Measurements from ENCODE around the gene RASSF7. TPM values are rescaled to one million over a fixed set of nuclear protein-coding genes. Genes with fewer than 3 reads are reported as not detected.
A peak's percentile ranks its signal among the peaks of the same experiment; 100 is the strongest.

Gene RASSF7
- total and polyA plus RNA-seq, 2 of the 8 experiments (the other 6 are each of a cell fraction or from before 2014, with no cell fraction given), result 22.3 to 43.9 TPM

DNA sequence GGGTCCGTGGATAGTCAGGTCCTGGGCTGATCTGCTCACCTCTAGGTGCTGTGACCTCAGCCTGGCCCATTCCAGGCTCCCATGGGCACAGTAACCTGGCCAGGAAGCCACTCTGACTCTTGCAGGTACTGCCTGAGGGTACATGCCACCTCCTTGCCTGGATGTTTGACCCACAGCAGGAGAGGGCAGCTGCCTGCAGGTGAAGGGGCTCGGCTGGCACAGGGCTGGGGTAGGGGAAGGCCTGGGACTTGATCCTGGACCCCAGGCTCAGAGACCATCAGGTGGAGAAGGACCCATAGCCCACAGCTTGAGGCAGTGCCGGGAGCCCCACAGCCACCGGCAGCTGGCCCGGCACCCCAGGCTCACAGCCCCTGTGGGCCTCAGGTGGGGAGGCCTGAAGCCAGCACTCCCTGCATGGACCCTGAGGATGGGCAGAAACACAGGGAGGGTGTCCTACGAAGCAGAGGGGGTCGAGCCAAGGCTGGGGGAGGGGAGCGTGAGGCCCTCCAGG, 20.7 kb upstream of the RASSF7 start:
- H3K4me3 ChIP-seq (ENCODE audit: extremely low read depth in 1 of 4, insufficient read depth in 2 of 4, low read depth in 3 of 4, low read length in 4 of 4), result no peak overlapping the region
- no peaks in the 10 kb centered on the region for H3K9me3 ChIP-seq (ENCODE audit: insufficient read depth in 2 of 2, low read depth in 1 of 2, low read length in 1 of 2)
- H2AFZ ChIP-seq (ENCODE audit: low read length), result no peak overlapping the region
- H2BK120ac ChIP-seq (replicated peaks; ENCODE audit: low read depth, low read length), result no peak overlapping the region
- no peak overlapping the region for H3K23ac ChIP-seq (ENCODE audit: insufficient read length)
- WGBS, 2 experiments (ENCODE audit: extremely low coverage in 1 of 2, insufficient coverage in 1 of 2, insufficient read length in 1 of 2, insufficient replicate concordance in 2 of 2, low coverage in 1 of 2, low lambda C conversion rate in 2 of 2, missing lambda C conversion rate in 1 of 2), result 91% methylated on average over 8 of the region's 8 CpGs; no CpG with 5 or more reads in 1 of the 2 experiments
- H4K5ac ChIP-seq (ENCODE audit: insufficient read length, low read depth, low read length), result no peak overlapping the region
- no peak overlapping the region for H2AK5ac ChIP-seq (ENCODE audit: low read depth, low read length)
- TF ChIP-seq CHD2 (IDR thresholded peaks at IDR 0.05; ENCODE audit: low read length) (no peak), JUND (IDR thresholded peaks at IDR 0.05; ENCODE audit: low read length) (no peak), PHF8 (conservative IDR thresholded peaks at IDR 0.05; ENCODE audit: low read depth, low read length) (no peak), GABPA (IDR thresholded peaks at IDR 0.05; ENCODE audit: borderline replicate concordance, insufficient read depth, low read length) (no peak), EP300 (IDR thresholded peaks at IDR 0.05; ENCODE audit: borderline replicate concordance in 1 of 2, low read depth in 2 of 2, low read length in 2 of 2) (no peak), TCF12 (IDR thresholded peaks at IDR 0.05; ENCODE audit: low read depth, low read length) (no peak), SP2 (IDR thresholded peaks at IDR 0.05; ENCODE audit: low read length) (no peak)
- TF ChIP-seq, protein P1, sequence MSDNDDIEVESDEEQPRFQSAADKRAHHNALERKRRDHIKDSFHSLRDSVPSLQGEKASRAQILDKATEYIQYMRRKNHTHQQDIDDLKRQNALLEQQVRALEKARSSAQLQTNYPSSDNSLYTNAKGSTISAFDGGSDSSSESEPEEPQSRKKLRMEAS (IDR thresholded peaks at IDR 0.05), result no peak
- TF ChIP-seq, protein P2, sequence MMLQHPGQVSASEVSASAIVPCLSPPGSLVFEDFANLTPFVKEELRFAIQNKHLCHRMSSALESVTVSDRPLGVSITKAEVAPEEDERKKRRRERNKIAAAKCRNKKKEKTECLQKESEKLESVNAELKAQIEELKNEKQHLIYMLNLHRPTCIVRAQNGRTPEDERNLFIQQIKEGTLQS (IDR thresholded peaks at IDR 0.05; ENCODE audit: insufficient read depth, low read depth, low read length), result no peak
- H3K9ac ChIP-seq (replicated peaks in 1 of 4; ENCODE audit: extremely low read depth in 1 of 4, low read depth in 3 of 4, low read length in 3 of 4), result no peak overlapping the region; a peak in 1 of 7 replicates
- ChIA-PET CTCF (ENCODE audit: partially characterized antibody) (interaction anchor here (1.3 to 2.0 kb wide), 2 partner anchors 15 to 16 kb away, joined by 4 read pairs; no protein-coding TSS in a partner anchor), POLR2A (ENCODE audit: partially characterized antibody) (interaction anchor here (0.6 to 1.3 kb wide), 4 partner anchors 17 to 246 kb away, joined by 3 to 4 read pairs (median 4); partner anchors contain the start of genes IRF7 and PHRF1)
- peaks cover 0 to 16% (median 6%) of the 10 kb centered on the region in 4 experiments; a peak in 5 of 7 replicates for H3K27me3 ChIP-seq (replicated peaks in 1 of 4; ENCODE audit: control insufficient read depth in 3 of 4, extremely low read depth in 1 of 4, insufficient read depth in 3 of 4, low read length in 3 of 4)
- H3K14ac ChIP-seq (ENCODE audit: insufficient read length), result no peak overlapping the region
- no peaks in the 10 kb centered on the region for H3K79me2 ChIP-seq (ENCODE audit: control insufficient read depth in 1 of 2, insufficient read depth in 2 of 2, low read length in 2 of 2)
- H4K20me1 ChIP-seq (replicated peaks in 1 of 2; ENCODE audit: control insufficient read depth in 1 of 2, insufficient read depth in 2 of 2, low read length in 2 of 2), result no peaks in the 10 kb centered on the region
- H2BK12ac ChIP-seq (ENCODE audit: low read depth, low read length), result peak overlapping the region; percentile 75; the same call in 1 of the 2 replicates
- H4K8ac ChIP-seq (ENCODE audit: extremely low read depth, insufficient read depth, low read length), result peak overlapping the region; percentile 68; the same call in 1 of the 2 replicates
- no peak overlapping the region for H2BK20ac ChIP-seq (ENCODE audit: low read length)
- no peak overlapping the region for H3K4ac ChIP-seq (replicated peaks; ENCODE audit: insufficient read length, low read depth, low read length)
- H3K36me3 ChIP-seq (ENCODE audit: control insufficient read depth in 2 of 4, insufficient read depth in 4 of 4, low read length in 3 of 4), result no peaks in the 10 kb centered on the region
- H3K18ac ChIP-seq (ENCODE audit: extremely low read depth, low read length), result no peak overlapping the region
- 0 out of 2 replicates have a peak overlapping the region, but pooled peaks have one; percentile 16 for H2BK15ac ChIP-seq (ENCODE audit: low read length)
- H3K4me1 ChIP-seq (replicated peaks in 1 of 4; ENCODE audit: control insufficient read depth in 3 of 4, insufficient read depth in 4 of 4, low read length in 3 of 4), result peaks cover 0 to 13% (median 8%) of the 10 kb centered on the region in 4 experiments; a peak in 5 of 7 replicates
- peak overlapping the region; percentile 74 for H4K91ac ChIP-seq (replicated peaks; ENCODE audit: insufficient read length, low read length)
- H3K79me1 ChIP-seq (ENCODE audit: low read depth, low read length), result no peaks in the 10 kb centered on the region
- DNase-seq (ENCODE audit: low read depth in 1 of 2, low spot score in 2 of 2) (peak in 1 of 2 experiments; percentile 41), FAIRE-seq (no peak)
- no peak overlapping the region for H3K56ac ChIP-seq (replicated peaks; ENCODE audit: insufficient read length, low read depth, low read length)
- peaks cover 15% of the 10 kb centered on the region; the same call in 1 of the 2 replicates for H3K23me2 ChIP-seq (ENCODE audit: low read depth, low read length)
- no peak overlapping the region for H3K4me2 ChIP-seq (ENCODE audit: insufficient read depth in 1 of 2, low read depth in 2 of 2, low read length in 2 of 2)
- H3K27ac ChIP-seq (ENCODE audit: low read depth, low read length), result no peak overlapping the region
- H2BK5ac ChIP-seq (ENCODE audit: low read depth, low read length), result no peak overlapping the region
